ENCODE measurements around the gene APOBEC3A.
"Not testable (repeated sequence)": the region's sequence is repeated elsewhere in the genome, so short reads cannot be mapped to it uniquely, and the experiment has no call there.

APOBEC3A gene

GRCh38 chr22:38971791-38972190 lies 14.4 kb downstream of the APOBEC3A start:
- Histone ChIP-seq H3K27me3 (ENCODE audit: insufficient read depth, poor library complexity, severe bottlenecking) (no peaks in the 10 kb centered on the region), H3K9me3 (ENCODE audit: severe bottlenecking) (no peaks in the 10 kb centered on the region), H3K36me3 (ENCODE audit: low read depth) (no peaks in the 10 kb centered on the region), H3K4me3 (ENCODE audit: severe bottlenecking) (no peak overlapping the region), H3K4me1 (ENCODE audit: insufficient read depth, poor library complexity, severe bottlenecking) (no peaks in the 10 kb centered on the region), H3K27ac (ENCODE audit: poor library complexity, severe bottlenecking) (no peak overlapping the region)
- DNase-seq (ENCODE audit: low spot score) = no peak
- ATAC-seq (ENCODE audit: low read depth) = no peak
- TF ChIP-seq CTCF (IDR thresholded peaks at IDR 0.05; ENCODE audit: poor library complexity, severe bottlenecking) = no peak

- no peak overlapping the region for H3K4me3 ChIP-seq (ENCODE audit: severe bottlenecking)
- DNase-seq (ENCODE audit: low spot score) (no peak), ATAC-seq (ENCODE audit: low read depth) (no peak)
- TF ChIP-seq CTCF (IDR thresholded peaks at IDR 0.05; ENCODE audit: poor library complexity, severe bottlenecking) = no peak
- H3K4me1 ChIP-seq (ENCODE audit: insufficient read depth, poor library complexity, severe bottlenecking) = no peaks in the 10 kb centered on the region
- no peaks in the 10 kb centered on the region for H3K27me3 ChIP-seq (ENCODE audit: insufficient read depth, poor library complexity, severe bottlenecking)
- no peak overlapping the region for H3K27ac ChIP-seq (ENCODE audit: poor library complexity, severe bottlenecking)
- H3K9me3 ChIP-seq (ENCODE audit: severe bottlenecking) = no peaks in the 10 kb centered on the region
- H3K36me3 ChIP-seq (ENCODE audit: low read depth) = no peaks in the 10 kb centered on the region
Measured at GRCh38 chr22:38972558-38972957, 15.1 kb downstream of the APOBEC3A start.

GRCh38 chr22:38973289-38974169 lies 16.1 kb downstream of the APOBEC3A start:
- no peaks in the 10 kb centered on the region for H3K36me3 ChIP-seq (ENCODE audit: low read depth)
- no peaks in the 10 kb centered on the region for H3K4me1 ChIP-seq (ENCODE audit: insufficient read depth, poor library complexity, severe bottlenecking)
- DNase-seq (ENCODE audit: low spot score) = no peak
- H3K27ac ChIP-seq (ENCODE audit: poor library complexity, severe bottlenecking) = no peak overlapping the region
- ATAC-seq (ENCODE audit: low read depth) = no peak
- peak; percentile 83 for TF ChIP-seq CTCF (IDR thresholded peaks at IDR 0.05; ENCODE audit: poor library complexity, severe bottlenecking)
- no peak overlapping the region for H3K4me3 ChIP-seq (ENCODE audit: severe bottlenecking)
- no peaks in the 10 kb centered on the region for H3K9me3 ChIP-seq (ENCODE audit: severe bottlenecking)
- H3K27me3 ChIP-seq (ENCODE audit: insufficient read depth, poor library complexity, severe bottlenecking) = no peaks in the 10 kb centered on the region

GRCh38 chr22:38974170-38974825 lies 16.9 kb downstream of the APOBEC3A start:
- Histone ChIP-seq H3K36me3 (ENCODE audit: low read depth) (no peaks in the 10 kb centered on the region), H3K4me1 (ENCODE audit: insufficient read depth, poor library complexity, severe bottlenecking) (no peaks in the 10 kb centered on the region), H3K27ac (ENCODE audit: poor library complexity, severe bottlenecking) (no peak overlapping the region), H3K4me3 (ENCODE audit: severe bottlenecking) (no peak overlapping the region), H3K9me3 (ENCODE audit: severe bottlenecking) (no peaks in the 10 kb centered on the region), H3K27me3 (ENCODE audit: insufficient read depth, poor library complexity, severe bottlenecking) (no peaks in the 10 kb centered on the region)
- TF ChIP-seq CTCF (IDR thresholded peaks at IDR 0.05; ENCODE audit: poor library complexity, severe bottlenecking) = no peak
- DNase-seq (ENCODE audit: low spot score) (no peak), ATAC-seq (ENCODE audit: low read depth) (no peak; the same call in 2 of the 3 replicates)

- no peak for ATAC-seq (ENCODE audit: low read depth)
- Histone ChIP-seq H3K27me3 (ENCODE audit: insufficient read depth, poor library complexity, severe bottlenecking) (no peaks in the 10 kb centered on the region), H3K36me3 (ENCODE audit: low read depth) (no peaks in the 10 kb centered on the region), H3K9me3 (ENCODE audit: severe bottlenecking) (no peaks in the 10 kb centered on the region), H3K4me1 (ENCODE audit: insufficient read depth, poor library complexity, severe bottlenecking) (no peaks in the 10 kb centered on the region), H3K4me3 (ENCODE audit: severe bottlenecking) (no peak overlapping the region), H3K27ac (ENCODE audit: poor library complexity, severe bottlenecking) (no peak overlapping the region)
- TF ChIP-seq CTCF (IDR thresholded peaks at IDR 0.05; ENCODE audit: poor library complexity, severe bottlenecking) = no peak
- no peak for DNase-seq (ENCODE audit: low spot score)
Measured at GRCh38 chr22:38974826-38975175, 17.4 kb downstream of the APOBEC3A start.

- ATAC-seq (ENCODE audit: low read depth); H3K27me3 ChIP-seq (ENCODE audit: insufficient read depth, poor library complexity, severe bottlenecking); H3K27ac ChIP-seq (ENCODE audit: poor library complexity, severe bottlenecking); H3K4me3 ChIP-seq (ENCODE audit: severe bottlenecking); H3K4me1 ChIP-seq (ENCODE audit: insufficient read depth, poor library complexity, severe bottlenecking); DNase-seq (ENCODE audit: low spot score); H3K36me3 ChIP-seq (ENCODE audit: low read depth); H3K9me3 ChIP-seq (ENCODE audit: severe bottlenecking): not testable (repeated sequence)
Measured at GRCh38 chr22:38977289-38977688, 19.9 kb downstream of the APOBEC3A start.

- DNase-seq (ENCODE audit: low spot score); H3K36me3 ChIP-seq (ENCODE audit: low read depth); H3K9me3 ChIP-seq (ENCODE audit: severe bottlenecking); H3K27ac ChIP-seq (ENCODE audit: poor library complexity, severe bottlenecking); H3K4me3 ChIP-seq (ENCODE audit: severe bottlenecking); H3K27me3 ChIP-seq (ENCODE audit: insufficient read depth, poor library complexity, severe bottlenecking); ATAC-seq (ENCODE audit: low read depth): not testable (repeated sequence)
- H3K4me1 ChIP-seq (ENCODE audit: insufficient read depth, poor library complexity, severe bottlenecking) = peaks cover 22% of the 10 kb centered on the region
Measured at GRCh38 chr22:38980587-38980986, 23.2 kb downstream of the APOBEC3A start.

All from RWPE2 (cell line).